ENCODE data around the gene CABP2. TPM values are rescaled to one million over a fixed set of nuclear protein-coding genes. Genes with fewer than 3 reads are reported as not detected.

CABP2 gene
- total RNA-seq (not detected), polyA plus RNA-seq (not detected)

DNA sequence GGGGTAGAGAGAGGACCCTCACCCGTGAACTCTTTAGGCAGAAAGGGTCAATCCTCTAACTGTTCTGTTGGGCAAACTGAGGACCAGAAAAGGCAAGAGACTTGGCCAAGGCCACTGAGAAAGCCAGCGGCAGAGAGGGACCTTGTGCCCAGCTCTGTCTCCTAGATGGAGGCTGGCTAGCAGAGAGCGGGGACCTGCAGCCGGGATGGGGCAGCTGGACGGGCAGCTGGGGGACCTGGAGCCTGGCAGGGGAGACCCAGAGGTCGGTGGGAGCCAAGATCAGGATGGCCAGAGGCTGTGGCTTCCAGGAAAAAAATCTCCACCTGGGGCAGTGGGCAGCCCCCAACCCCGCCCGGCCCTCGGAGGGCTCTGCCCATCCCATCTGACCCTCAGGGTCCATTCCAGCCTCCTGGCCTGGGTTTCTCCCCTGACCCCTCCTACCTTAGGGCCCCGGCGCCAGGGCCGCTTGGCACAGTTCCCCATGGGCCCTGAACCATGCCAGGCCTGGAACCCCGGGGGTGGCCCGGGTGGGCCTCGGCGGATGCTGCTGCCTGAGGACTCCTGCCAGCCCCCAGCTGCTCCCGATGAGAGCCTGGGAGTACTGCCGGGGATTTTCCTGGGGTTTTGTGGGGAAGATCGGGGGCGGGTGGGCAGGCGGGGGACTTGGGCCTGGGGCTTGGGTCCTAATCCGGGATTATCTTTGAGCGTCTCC, at the start of gene CABP2:
CABP2 (minus strand) TSS at position 603 of the 712 bp plus-strand sequence; CDS start at position 483, 120 bp downstream.
- H3K4me3 ChIP-seq (ENCODE audit: low read depth in 1 of 3, low read length in 3 of 3), result no peak within 1 kb of the TSS
- H3K9me3 ChIP-seq (ENCODE audit: control insufficient read depth in 4 of 4, low read length in 3 of 4), result no peaks in the 10 kb centered on the region
- no peak for TF ChIP-seq NR2F2 (IDR thresholded peaks at IDR 0.05)
- no peak for TF ChIP-seq FOXA1 (IDR thresholded peaks at IDR 0.05)
- TF ChIP-seq TAF1 (conservative IDR thresholded peaks at IDR 0.05), result no peak
- TF ChIP-seq YY1 (IDR thresholded peaks at IDR 0.05), result no peak
- no peak for TF ChIP-seq FOXA2 (IDR thresholded peaks at IDR 0.05)
- no peak for TF ChIP-seq SP1 (IDR thresholded peaks at IDR 0.05)
- TF ChIP-seq HNF4G (IDR thresholded peaks at IDR 0.05), result no peak
- TF ChIP-seq GABPA (IDR thresholded peaks at IDR 0.05 in 1 of 2, conservative IDR thresholded peaks at IDR 0.05 in 1 of 2), result no peak
- TF ChIP-seq, protein P1, sequence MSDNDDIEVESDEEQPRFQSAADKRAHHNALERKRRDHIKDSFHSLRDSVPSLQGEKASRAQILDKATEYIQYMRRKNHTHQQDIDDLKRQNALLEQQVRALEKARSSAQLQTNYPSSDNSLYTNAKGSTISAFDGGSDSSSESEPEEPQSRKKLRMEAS (IDR thresholded peaks at IDR 0.05), result no peak
- peaks cover 2 to 12% (median 8%) of the 10 kb centered on the region in 4 donors for H3K4me1 ChIP-seq (ENCODE audit: control insufficient read depth in 4 of 4, insufficient read depth in 4 of 4, low read length in 3 of 4)
- H3K9ac ChIP-seq (ENCODE audit: low read depth in 1 of 2, low read length in 2 of 2), result no peak within 1 kb of the TSS
- DNase-seq (ENCODE audit: low spot score), result no peak
- no peaks in the 10 kb centered on the region for H3K27me3 ChIP-seq (ENCODE audit: control insufficient read depth in 4 of 4, insufficient read depth in 4 of 4, low read length in 3 of 4)
- H3K36me3 ChIP-seq (ENCODE audit: control insufficient read depth in 4 of 4, insufficient read depth in 3 of 4, low read depth in 1 of 4, low read length in 3 of 4), result no peaks in the 10 kb centered on the region
- WGBS, result 91% methylated on average over 23 of the region's 23 CpGs
- H3K27ac ChIP-seq (ENCODE audit: low read depth in 1 of 2, low read length in 2 of 2), result no peak within 1 kb of the TSS

DNA sequence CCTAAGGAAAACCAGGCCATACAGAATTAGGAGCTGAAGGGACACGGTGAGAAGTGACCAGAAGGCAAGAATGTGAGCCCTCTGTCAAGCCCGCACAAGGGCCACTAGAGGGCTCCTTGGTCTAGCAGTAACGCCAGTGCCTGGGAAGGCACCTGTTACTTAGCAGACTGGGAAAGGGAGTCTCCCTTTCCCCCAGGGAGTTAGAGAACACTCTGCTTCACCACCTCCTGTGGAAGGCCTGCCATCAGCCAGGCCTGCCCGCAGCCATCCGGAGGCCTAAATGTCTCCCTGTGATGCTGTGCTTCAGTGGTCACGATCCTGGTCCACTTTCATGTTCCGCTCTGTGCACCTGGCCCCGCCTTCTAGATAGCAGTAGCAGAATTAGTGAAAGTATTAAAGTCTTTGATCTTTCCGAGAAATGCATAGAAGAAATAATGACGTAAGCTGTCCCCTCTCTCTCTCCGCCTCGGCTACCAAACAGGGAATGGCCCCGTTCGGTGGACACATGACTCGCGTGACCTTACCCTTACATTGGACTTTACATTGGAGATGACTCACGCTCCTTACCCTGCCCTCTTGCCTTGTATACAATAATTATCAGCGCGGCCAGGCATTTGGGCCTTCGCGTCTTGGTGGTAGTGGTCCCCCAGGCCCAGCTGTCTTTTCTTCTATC, 49.6 kb upstream of the CABP2 start:
- TF ChIP-seq RAD21 (IDR thresholded peaks at IDR 0.05), result peak; percentile 91 to 93
- TF ChIP-seq, protein P2, sequence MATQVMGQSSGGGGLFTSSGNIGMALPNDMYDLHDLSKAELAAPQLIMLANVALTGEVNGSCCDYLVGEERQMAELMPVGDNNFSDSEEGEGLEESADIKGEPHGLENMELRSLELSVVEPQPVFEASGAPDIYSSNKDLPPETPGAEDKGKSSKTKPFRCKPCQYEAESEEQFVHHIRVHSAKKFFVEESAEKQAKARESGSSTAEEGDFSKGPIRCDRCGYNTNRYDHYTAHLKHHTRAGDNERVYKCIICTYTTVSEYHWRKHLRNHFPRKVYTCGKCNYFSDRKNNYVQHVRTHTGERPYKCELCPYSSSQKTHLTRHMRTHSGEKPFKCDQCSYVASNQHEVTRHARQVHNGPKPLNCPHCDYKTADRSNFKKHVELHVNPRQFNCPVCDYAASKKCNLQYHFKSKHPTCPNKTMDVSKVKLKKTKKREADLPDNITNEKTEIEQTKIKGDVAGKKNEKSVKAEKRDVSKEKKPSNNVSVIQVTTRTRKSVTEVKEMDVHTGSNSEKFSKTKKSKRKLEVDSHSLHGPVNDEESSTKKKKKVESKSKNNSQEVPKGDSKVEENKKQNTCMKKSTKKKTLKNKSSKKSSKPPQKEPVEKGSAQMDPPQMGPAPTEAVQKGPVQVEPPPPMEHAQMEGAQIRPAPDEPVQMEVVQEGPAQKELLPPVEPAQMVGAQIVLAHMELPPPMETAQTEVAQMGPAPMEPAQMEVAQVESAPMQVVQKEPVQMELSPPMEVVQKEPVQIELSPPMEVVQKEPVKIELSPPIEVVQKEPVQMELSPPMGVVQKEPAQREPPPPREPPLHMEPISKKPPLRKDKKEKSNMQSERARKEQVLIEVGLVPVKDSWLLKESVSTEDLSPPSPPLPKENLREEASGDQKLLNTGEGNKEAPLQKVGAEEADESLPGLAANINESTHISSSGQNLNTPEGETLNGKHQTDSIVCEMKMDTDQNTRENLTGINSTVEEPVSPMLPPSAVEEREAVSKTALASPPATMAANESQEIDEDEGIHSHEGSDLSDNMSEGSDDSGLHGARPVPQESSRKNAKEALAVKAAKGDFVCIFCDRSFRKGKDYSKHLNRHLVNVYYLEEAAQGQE (IDR thresholded peaks at IDR 0.05), result no peak
- TF ChIP-seq, protein P3, sequence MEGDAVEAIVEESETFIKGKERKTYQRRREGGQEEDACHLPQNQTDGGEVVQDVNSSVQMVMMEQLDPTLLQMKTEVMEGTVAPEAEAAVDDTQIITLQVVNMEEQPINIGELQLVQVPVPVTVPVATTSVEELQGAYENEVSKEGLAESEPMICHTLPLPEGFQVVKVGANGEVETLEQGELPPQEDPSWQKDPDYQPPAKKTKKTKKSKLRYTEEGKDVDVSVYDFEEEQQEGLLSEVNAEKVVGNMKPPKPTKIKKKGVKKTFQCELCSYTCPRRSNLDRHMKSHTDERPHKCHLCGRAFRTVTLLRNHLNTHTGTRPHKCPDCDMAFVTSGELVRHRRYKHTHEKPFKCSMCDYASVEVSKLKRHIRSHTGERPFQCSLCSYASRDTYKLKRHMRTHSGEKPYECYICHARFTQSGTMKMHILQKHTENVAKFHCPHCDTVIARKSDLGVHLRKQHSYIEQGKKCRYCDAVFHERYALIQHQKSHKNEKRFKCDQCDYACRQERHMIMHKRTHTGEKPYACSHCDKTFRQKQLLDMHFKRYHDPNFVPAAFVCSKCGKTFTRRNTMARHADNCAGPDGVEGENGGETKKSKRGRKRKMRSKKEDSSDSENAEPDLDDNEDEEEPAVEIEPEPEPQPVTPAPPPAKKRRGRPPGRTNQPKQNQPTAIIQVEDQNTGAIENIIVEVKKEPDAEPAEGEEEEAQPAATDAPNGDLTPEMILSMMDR (IDR thresholded peaks at IDR 0.05; ENCODE audit: low read depth, low read length, missing input control), result peak; percentile 68
- TF ChIP-seq RXRA (IDR thresholded peaks at IDR 0.05), result peak; percentile 8
- no peak for TF ChIP-seq GABPA (IDR thresholded peaks at IDR 0.05 in 1 of 2, conservative IDR thresholded peaks at IDR 0.05 in 1 of 2)
- TF ChIP-seq YY1 (IDR thresholded peaks at IDR 0.05), result no peak
- peak in 1 of 2 donors; percentile 9 for TF ChIP-seq HNF4A (conservative IDR thresholded peaks at IDR 0.05)
- TF ChIP-seq FOXA2 (IDR thresholded peaks at IDR 0.05), result no peak
- Histone ChIP-seq H3K27me3 (ENCODE audit: control insufficient read depth in 4 of 4, insufficient read depth in 4 of 4, low read length in 3 of 4) (no peaks in the 10 kb centered on the region), H3K4me1 (ENCODE audit: control insufficient read depth in 4 of 4, insufficient read depth in 4 of 4, low read length in 3 of 4) (peaks cover 0 to 8% (median 1%) of the 10 kb centered on the region in 4 donors), H3K4me3 (ENCODE audit: low read depth in 1 of 3, low read length in 3 of 3) (no peak overlapping the region), H3K27ac (ENCODE audit: low read depth in 1 of 2, low read length in 2 of 2) (no peak overlapping the region), H3K36me3 (ENCODE audit: control insufficient read depth in 4 of 4, insufficient read depth in 3 of 4, low read depth in 1 of 4, low read length in 3 of 4) (no peaks in the 10 kb centered on the region), H3K9ac (ENCODE audit: low read depth in 1 of 2, low read length in 2 of 2) (no peak overlapping the region), H3K9me3 (ENCODE audit: control insufficient read depth in 4 of 4, low read length in 3 of 4) (no peaks in the 10 kb centered on the region)
- DNase-seq (ENCODE audit: low spot score), result no peak
- WGBS, result 52% methylated on average over 21 of the region's 21 CpGs
